DND-41 (cell line): ENCODE results near the gene CCL14.
A peak's percentile ranks its signal among the peaks of the same experiment; 100 is the strongest.

ENCODE experiments used
- ATAC-seq: fragments of 200-7000 bp; cut with Tn5 transposase; 3 replicates; pipeline ENCODE4 v1.9.1; 2021; ENCODE audit warnings: low read depth; ENCODE audit not compliant: insufficient read depth
- DNase-seq: peaks from one replicate; pipeline ENCODE4 v3.0.0-alpha.2; 2020
- H2AFZ ChIP-seq: 2 replicates; pipeline ENCODE4 v1.6.0; 2012; ENCODE audit warnings: low read depth, low read length
- H3K27ac ChIP-seq: 2 replicates; pipeline ENCODE4 v1.5.1; 2012; ENCODE audit warnings: low read length, inconsistent platforms
- H3K27me3 ChIP-seq: fragments of 200-600 bp; sonication (generic); 2 replicates; pipeline ENCODE4 v1.6.0; 2012; ENCODE audit warnings: low read length, mild to moderate bottlenecking, inconsistent platforms; ENCODE audit not compliant: insufficient read depth, poor library complexity
- H3K36me3 ChIP-seq: 2 replicates; pipeline ENCODE4 v1.5.1; 2012; ENCODE audit warnings: low read length, inconsistent platforms; ENCODE audit not compliant: insufficient read depth
- H3K4me1 ChIP-seq: 2 replicates; pipeline ENCODE4 v1.5.1; 2012; ENCODE audit warnings: mild to moderate bottlenecking, low read length; ENCODE audit not compliant: insufficient read depth
- H3K4me2 ChIP-seq: 2 replicates; pipeline ENCODE4 v1.6.0; 2012; ENCODE audit warnings: mild to moderate bottlenecking, moderate library complexity, low read length, inconsistent platforms; ENCODE audit not compliant: insufficient read depth
- H3K4me3 ChIP-seq, 2 experiments: fragments of 200-600 bp in 1 of 2; shearing (Covaris generic) in 1 of 2; 2 replicates each; pipeline ENCODE4 v1.5.1; 2012 to 2016; ENCODE audit warnings: inconsistent platforms in 2 of 2, low read length in 2 of 2, mild to moderate bottlenecking in 2 of 2, low read depth in 1 of 2, moderate library complexity in 1 of 2
- H3K79me2 ChIP-seq: 2 replicates; pipeline ENCODE4 v1.6.0; 2012; ENCODE audit warnings: low read length, inconsistent platforms; ENCODE audit not compliant: insufficient read depth
- H3K9ac ChIP-seq: 2 replicates; pipeline ENCODE4 v1.6.0; 2012; ENCODE audit warnings: low read depth, mild to moderate bottlenecking, inconsistent platforms, low read length, moderate library complexity
- H3K9me3 ChIP-seq: 2 replicates; pipeline ENCODE4 v1.5.1; 2012; ENCODE audit warnings: low read length, moderate library complexity, mild to moderate bottlenecking, inconsistent platforms; ENCODE audit not compliant: insufficient read depth, severe bottlenecking
- H4K20me1 ChIP-seq: 2 replicates; pipeline ENCODE4 v1.6.0; 2012; ENCODE audit warnings: low read length; ENCODE audit not compliant: insufficient read depth
- CTCF ChIP-seq: IDR thresholded peaks from 2 replicates; pipeline ENCODE4 v1.5.1; 2012; ENCODE audit warnings: borderline replicate concordance, low read length, moderate library complexity, mild to moderate bottlenecking; ENCODE audit not compliant: poor library complexity, severe bottlenecking; ENCODE audit errors: extremely low read depth
- EZH2 ChIP-seq: IDR thresholded peaks from 3 replicates; pipeline ENCODE4 v1.6.1; 2012; ENCODE audit warnings: borderline replicate concordance, low read depth, mild to moderate bottlenecking, moderate library complexity, low read length, inconsistent platforms; ENCODE audit not compliant: severe bottlenecking

Gene CCL14

GRCh38 chr17:36011201-36011600 lies 24.7 kb upstream of the CCL14 start:
- Histone ChIP-seq H3K27me3 (no peaks in the 10 kb centered on the region), H3K36me3 (no peaks in the 10 kb centered on the region), H4K20me1 (no peaks in the 10 kb centered on the region), H3K4me2 (no peak overlapping the region), H3K9ac (no peak overlapping the region), H3K4me3 (no peak overlapping the region), H3K79me2 (no peaks in the 10 kb centered on the region), H2AFZ (no peak overlapping the region), H3K9me3 (peaks cover 4% of the 10 kb centered on the region), H3K27ac (no peak overlapping the region), H3K4me1 (no peaks in the 10 kb centered on the region)
- DNase-seq: no peak
- no peak for ATAC-seq
- TF ChIP-seq EZH2: no peak
- no peak for TF ChIP-seq CTCF

DNA sequence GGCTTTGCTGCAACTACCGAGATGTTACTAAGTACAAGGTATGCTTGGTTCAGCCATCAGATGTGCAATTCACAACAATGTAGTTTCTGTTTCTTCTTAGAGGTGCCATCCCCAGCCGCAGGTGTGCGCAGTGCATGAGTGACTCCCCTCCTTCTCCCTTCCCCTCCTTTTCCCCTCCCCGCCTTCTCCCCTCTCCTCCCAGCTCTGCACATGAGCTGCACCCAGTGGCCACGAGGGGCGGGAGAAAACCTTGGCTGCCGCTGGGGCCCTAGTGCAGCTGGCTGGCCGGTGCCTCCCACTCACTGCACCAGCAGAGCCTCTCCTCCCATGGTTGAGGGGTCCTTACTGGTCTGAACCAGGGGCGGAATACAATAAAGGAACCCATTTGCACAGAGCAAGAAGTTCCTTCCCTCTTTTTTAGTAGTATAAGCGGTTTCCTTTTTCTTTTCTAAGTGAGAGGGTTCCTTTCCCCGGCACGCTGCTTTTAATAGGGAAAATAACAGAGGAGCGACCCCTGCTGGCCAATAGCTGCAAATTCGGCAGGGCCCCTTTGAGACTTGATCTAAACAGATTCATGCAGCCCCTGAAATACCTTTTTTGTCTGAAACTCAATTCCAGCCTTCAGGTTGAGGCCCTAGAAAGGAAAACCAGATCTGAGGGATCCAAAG lies 22.6 kb upstream of the CCL14 start:
- Histone ChIP-seq H3K4me1 (no peaks in the 10 kb centered on the region), H3K9ac (no peak overlapping the region), H3K27ac (no peak overlapping the region), H4K20me1 (no peaks in the 10 kb centered on the region), H3K36me3 (no peaks in the 10 kb centered on the region), H3K4me3 (no peak overlapping the region), H3K79me2 (no peaks in the 10 kb centered on the region), H3K9me3 (peaks cover 4% of the 10 kb centered on the region), H2AFZ (no peak overlapping the region), H3K4me2 (no peak overlapping the region), H3K27me3 (no peaks in the 10 kb centered on the region)
- ATAC-seq: no peak
- DNase-seq: peak; percentile 11
- peak; percentile 61 for TF ChIP-seq CTCF
- TF ChIP-seq EZH2: no peak

DNA sequence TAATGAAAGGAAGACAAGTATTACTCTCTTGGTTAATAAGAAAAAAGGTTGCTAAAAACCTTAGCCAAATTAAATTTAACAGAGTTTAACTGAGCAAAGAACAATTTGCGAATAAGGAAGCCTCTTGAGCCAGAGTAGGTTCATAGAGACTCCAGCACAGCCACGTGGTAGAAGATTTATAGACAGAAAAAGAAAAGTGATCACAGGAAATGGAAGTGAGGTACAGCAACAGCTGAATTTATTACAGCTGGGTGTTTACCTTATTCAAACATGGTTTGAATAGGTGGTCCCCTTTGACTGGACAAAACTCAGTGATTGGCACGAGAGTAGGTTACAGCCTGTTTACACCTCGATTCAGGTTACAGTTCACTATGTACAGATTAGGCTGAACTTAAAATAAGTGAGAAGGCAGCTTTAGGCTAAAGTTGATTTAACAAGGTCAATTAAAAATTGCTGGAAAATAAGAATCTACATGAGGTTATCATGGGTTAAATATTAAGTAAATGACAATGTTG lies 18.1 kb upstream of the CCL14 start:
- peaks cover 4% of the 10 kb centered on the region for H3K9me3 ChIP-seq
- no peaks in the 10 kb centered on the region for H3K79me2 ChIP-seq
- no peak for DNase-seq
- no peak for TF ChIP-seq EZH2
- TF ChIP-seq CTCF: no peak
- H4K20me1 ChIP-seq: no peaks in the 10 kb centered on the region
- no peaks in the 10 kb centered on the region for H3K4me1 ChIP-seq
- no peak for ATAC-seq
- H3K27ac ChIP-seq: no peak overlapping the region
- H3K27me3 ChIP-seq: no peaks in the 10 kb centered on the region
- H3K4me3 ChIP-seq: no peak overlapping the region
- H2AFZ ChIP-seq: no peak overlapping the region
- no peak overlapping the region for H3K9ac ChIP-seq
- H3K4me2 ChIP-seq: no peak overlapping the region
- H3K36me3 ChIP-seq: no peaks in the 10 kb centered on the region
